Spleen (tissue), 11 donors: Measurements from ENCODE around the gene DDX11. TPM values are rescaled to one million over a fixed set of nuclear protein-coding genes. Genes with fewer than 3 reads are reported as not detected.
A peak's percentile ranks its signal among the peaks of the same experiment; 100 is the strongest.
"Not testable (repeated sequence)": the region's sequence is repeated elsewhere in the genome, so short reads cannot be mapped to it uniquely, and the experiment has no call there.

ENCODE experiments used
- DNase-seq: peaks from one replicate; pipeline ENCODE4 v3.0.0-alpha.2; 2020
- H3K27ac ChIP-seq, 8 donors: fragments of 200-600 bp; sonication (generic) in 7 of 8; 1 replicate in 4 of 8; 2 replicates in 4 of 8; pipeline versions ENCODE4 v1.5.0 to v1.8.0; 2016 to 2021; ENCODE audit warnings: inconsistent platforms in 4 of 8, mild to moderate bottlenecking in 4 of 8, moderate library complexity in 1 of 8
- H3K27me3 ChIP-seq, 7 donors: fragments of 200-600 bp; sonication (generic) in 6 of 7; replicated peaks in 1 of 7; 1 replicate in 4 of 7; 2 replicates in 3 of 7; pipeline versions ENCODE4 v1.5.0 to v1.8.0; 2016 to 2021; ENCODE audit warnings: inconsistent platforms in 3 of 7, mild to moderate bottlenecking in 1 of 7
- H3K36me3 ChIP-seq, 6 donors: fragments of 200-600 bp; sonication (generic) in 5 of 6; 1 replicate in 4 of 6; 2 replicates in 2 of 6; pipeline versions ENCODE4 v1.5.0 to v1.8.0; 2016 to 2021; ENCODE audit warnings: inconsistent platforms in 2 of 6
- H3K4me1 ChIP-seq, 6 donors: fragments of 200-600 bp; sonication (generic) in 5 of 6; 1 replicate in 3 of 6; 2 replicates in 3 of 6; pipeline versions ENCODE4 v1.5.0 to v1.8.0; 2016 to 2021; ENCODE audit warnings: inconsistent platforms in 3 of 6
- H3K4me3 ChIP-seq, 8 donors: fragments of 200-600 bp; sonication (generic) in 7 of 8; 1 replicate in 4 of 8; 2 replicates in 4 of 8; pipeline versions ENCODE4 v1.5.0 to v1.8.0; 2016 to 2021; ENCODE audit warnings: inconsistent platforms in 4 of 8, mild to moderate bottlenecking in 4 of 8, moderate library complexity in 2 of 8
- H3K9me3 ChIP-seq, 8 donors: fragments of 200-600 bp; sonication (generic) in 7 of 8; 1 replicate in 4 of 8; 2 replicates in 4 of 8; pipeline versions ENCODE4 v1.5.0 to v1.8.0; 2016 to 2021; ENCODE audit warnings: inconsistent platforms in 4 of 8
- POLR2A ChIP-seq, 3 donors: fragments of 450-650 bp; IDR thresholded peaks; one replicate each; pipeline ENCODE4 v1.5.1; 2017; ENCODE audit warnings: antibody characterized with exemption in 3 of 3, mild to moderate bottlenecking in 1 of 3
- POLR2AphosphoS5 ChIP-seq, 3 donors: sonication (generic); formaldehyde crosslinking; IDR thresholded peaks; one replicate each; pipeline ENCODE4 v1.5.1; 2017; ENCODE audit warnings: antibody characterized with exemption in 3 of 3
- WGBS, 5 donors: extraction: QIAGEN DNeasy Blood & Tissue Kit in 3 of 5; methylation state at CpG; one replicate each; pipeline versions ENCODE4 v1.1.5 to v1.1.7; 2013 to 2018; 5-methylcytosine and 5-hydroxymethylcytosine counted together
- intact Hi-C: fragments of 100-400 bp; cut with DNase I; formaldehyde crosslinking; loops from one replicate; pipeline ENCODE4 v1.15.0; 2023; ENCODE audit warnings: low total_unique reads
- polyA plus RNA-seq, 3 donors: library from polyadenylated mRNA; stranded (reverse); fragments of 200-250 nt; gene quantifications; one replicate each; pipeline ENCODE4 v1.2.1, GENCODE V29; 2013
- total RNA-seq, 7 donors: library from RNA; depleted of rRNA in 3 of 7; stranded (reverse); fragments of >200 nt in 3 of 7; fragmentation: NEBNext Ultra II Directional in 4 of 7; extraction: Animal tissue kit (Norgen Biotek cat#: 25700) in 4 of 7; gene quantifications; one replicate each; pipeline versions ENCODE4 v1.1.0 to v1.2.1, GENCODE V29; 2016 to 2021
- TF ChIP-seq, protein P1 (sequence below), 11 experiments: fragments of 200-600 bp in 7 of 11; fragments of 450-650 bp in 4 of 11; sonication (generic) in 4 of 11; IDR thresholded peaks in 8 of 11; conservative IDR thresholded peaks in 3 of 11; 1 replicate in 7 of 11; 2 replicates in 4 of 11; pipeline versions ENCODE4 v1.4.0 to v1.8.0; 2016 to 2021; ENCODE audit warnings: antibody characterized with exemption in 11 of 11, inconsistent platforms in 4 of 11, mild to moderate bottlenecking in 1 of 11
- donor health status: healthy with polysubstance abuse.
- donor health status: DM: no; HTN: no; CAD: no; lungs with moderate emphysema.
- donor health status: DM: no; HTN: no; CAD: no.
- donor health status: Bipolar disorder and iron deficiency.
- donor health status: healthy.
- donor health status: DM: no; HTN: no; CAD: no.
- donor health status: DM: yes; HTN: yes; CAD: no.

DDX11 gene
- total and polyA plus RNA-seq, 10 donors, result 13.3 to 66.7 (median 34.0) TPM

DNA sequence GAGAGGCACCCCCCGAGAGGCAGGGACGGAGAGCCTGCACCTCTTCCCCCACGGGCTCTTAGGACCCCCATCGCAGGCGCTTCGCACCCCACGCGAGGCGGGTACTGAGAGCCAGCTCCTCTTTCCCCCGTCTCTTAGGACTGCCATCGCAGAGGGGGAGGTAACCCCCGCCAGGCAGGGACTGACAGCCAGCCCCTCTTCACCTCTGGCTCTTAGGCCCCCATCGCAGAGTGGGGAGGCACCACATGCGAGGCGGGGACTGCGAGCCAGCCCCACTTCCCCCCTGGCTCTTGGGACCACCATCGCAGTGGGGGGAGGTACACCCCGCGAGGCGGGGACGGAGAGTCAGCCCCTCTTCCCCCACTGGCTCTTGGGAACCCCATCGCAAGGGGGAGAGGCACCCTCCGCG lies 46.1 kb downstream of the DDX11 start:
- intact Hi-C loops, result no loop called here
- H3K27ac ChIP-seq, result no peak overlapping the region
- peaks cover 0 to 44% (median 25%) of the 10 kb centered on the region in 7 donors for H3K27me3 ChIP-seq
- DNase-seq, result no peak
- no peak for TF ChIP-seq POLR2A (IDR thresholded peaks at IDR 0.05)
- no peak for TF ChIP-seq POLR2AphosphoS5 (IDR thresholded peaks at IDR 0.05)
- TF ChIP-seq, protein P1, sequence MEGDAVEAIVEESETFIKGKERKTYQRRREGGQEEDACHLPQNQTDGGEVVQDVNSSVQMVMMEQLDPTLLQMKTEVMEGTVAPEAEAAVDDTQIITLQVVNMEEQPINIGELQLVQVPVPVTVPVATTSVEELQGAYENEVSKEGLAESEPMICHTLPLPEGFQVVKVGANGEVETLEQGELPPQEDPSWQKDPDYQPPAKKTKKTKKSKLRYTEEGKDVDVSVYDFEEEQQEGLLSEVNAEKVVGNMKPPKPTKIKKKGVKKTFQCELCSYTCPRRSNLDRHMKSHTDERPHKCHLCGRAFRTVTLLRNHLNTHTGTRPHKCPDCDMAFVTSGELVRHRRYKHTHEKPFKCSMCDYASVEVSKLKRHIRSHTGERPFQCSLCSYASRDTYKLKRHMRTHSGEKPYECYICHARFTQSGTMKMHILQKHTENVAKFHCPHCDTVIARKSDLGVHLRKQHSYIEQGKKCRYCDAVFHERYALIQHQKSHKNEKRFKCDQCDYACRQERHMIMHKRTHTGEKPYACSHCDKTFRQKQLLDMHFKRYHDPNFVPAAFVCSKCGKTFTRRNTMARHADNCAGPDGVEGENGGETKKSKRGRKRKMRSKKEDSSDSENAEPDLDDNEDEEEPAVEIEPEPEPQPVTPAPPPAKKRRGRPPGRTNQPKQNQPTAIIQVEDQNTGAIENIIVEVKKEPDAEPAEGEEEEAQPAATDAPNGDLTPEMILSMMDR (IDR thresholded peaks at IDR 0.05 in 8 of 11, conservative IDR thresholded peaks at IDR 0.05 in 3 of 11), result no peak
- no peaks in the 10 kb centered on the region for H3K9me3 ChIP-seq
- WGBS, 5 donors, result 0 to 92% (median 12%) methylated on average over 2 to 24 of the region's 24 CpGs
- peaks cover 3 to 34% (median 23%) of the 10 kb centered on the region in 6 donors for H3K4me1 ChIP-seq
- H3K4me3 ChIP-seq, result peak overlapping the region in 2 of 8 donors; percentile 23 to 41
- no peaks in the 10 kb centered on the region for H3K36me3 ChIP-seq

DNA sequence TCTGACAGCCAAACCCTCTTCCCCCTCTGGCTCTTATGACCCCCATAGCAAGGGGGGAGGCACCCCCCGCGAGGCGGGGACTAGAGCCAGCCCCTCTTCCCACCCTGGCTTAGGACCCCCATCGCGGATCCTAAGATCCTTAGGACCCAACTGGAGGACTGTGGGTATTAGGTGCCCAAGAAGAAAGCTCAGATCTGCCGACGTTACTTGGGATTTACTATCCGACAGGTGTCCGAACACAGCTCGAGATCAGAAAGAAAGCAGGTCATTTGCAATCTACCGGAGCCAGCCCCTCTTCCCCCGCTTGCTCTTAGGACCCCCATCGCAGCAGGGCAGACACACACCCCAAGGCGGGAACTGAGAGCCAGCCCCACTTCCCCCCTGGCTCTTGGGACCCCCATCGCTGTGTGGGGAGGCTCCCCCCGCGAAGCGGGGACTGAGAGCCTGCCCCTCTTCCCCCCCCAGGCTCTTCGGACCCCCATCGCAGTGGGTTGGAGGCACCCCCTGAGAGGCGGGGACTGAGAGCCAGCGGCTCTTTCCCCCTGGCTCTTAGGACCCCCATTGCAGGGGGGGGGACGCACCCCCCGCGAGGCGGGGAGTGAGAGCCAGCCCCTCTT lies 46.8 kb downstream of the DDX11 start:
- no peak overlapping the region for H3K4me3 ChIP-seq
- WGBS, 5 donors, result 27 to 90% (median 60%) methylated on average over 2 to 26 of the region's 26 CpGs
- intact Hi-C loops, result no loop called here
- no peaks in the 10 kb centered on the region for H3K9me3 ChIP-seq
- peaks cover 0 to 39% (median 25%) of the 10 kb centered on the region in 7 donors for H3K27me3 ChIP-seq
- H3K36me3 ChIP-seq, result no peaks in the 10 kb centered on the region
- no peak overlapping the region for H3K27ac ChIP-seq
- DNase-seq, result no peak
- peaks cover 3 to 34% (median 23%) of the 10 kb centered on the region in 6 donors for H3K4me1 ChIP-seq
- no peak for TF ChIP-seq POLR2A (IDR thresholded peaks at IDR 0.05)
- no peak for TF ChIP-seq POLR2AphosphoS5 (IDR thresholded peaks at IDR 0.05)
- TF ChIP-seq, protein P1 (IDR thresholded peaks at IDR 0.05 in 8 of 11, conservative IDR thresholded peaks at IDR 0.05 in 3 of 11), result no peak

DNA sequence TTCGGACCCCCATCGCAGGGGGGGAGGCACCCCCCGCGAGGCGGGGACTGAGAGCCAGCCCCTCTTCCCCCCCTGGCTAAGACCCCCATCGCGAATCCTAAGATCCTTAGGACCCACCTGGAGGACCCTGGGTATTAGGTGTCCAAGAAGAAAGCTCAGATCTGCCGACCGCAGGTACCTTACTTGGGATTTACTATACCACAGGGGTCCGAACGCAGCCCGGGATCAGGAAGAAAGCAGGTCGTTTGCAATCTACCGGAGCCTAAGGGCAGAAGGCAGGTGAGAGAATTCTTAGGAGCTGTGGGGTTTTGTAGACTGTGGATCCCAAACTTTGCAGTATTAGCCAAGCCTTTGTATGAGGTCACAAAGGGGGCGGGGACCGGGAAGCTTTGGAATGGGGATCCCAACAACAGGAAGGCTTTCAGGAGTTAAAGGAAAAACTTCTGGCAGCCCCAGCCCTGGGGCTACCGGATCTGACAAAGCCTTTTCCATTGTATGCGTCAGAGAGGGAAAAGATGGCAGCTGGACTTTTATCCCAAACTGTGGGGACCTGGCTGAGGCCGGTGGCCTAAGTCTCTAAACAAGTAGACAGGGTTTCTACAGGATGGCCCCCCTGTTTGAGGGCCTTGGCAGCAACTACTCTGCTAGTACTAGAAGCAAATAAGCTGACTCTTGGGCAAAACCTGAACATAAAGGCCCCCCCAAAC lies 47.5 kb downstream of the DDX11 start:
- H3K9me3 ChIP-seq, DNase-seq, H3K27ac ChIP-seq, H3K4me3 ChIP-seq, H3K36me3 ChIP-seq, intact Hi-C loops: not testable (repeated sequence)
- 60 to 73% (median 66%) methylated on average over 13 to 19 of the region's 19 CpGs for WGBS, 5 donors
- Histone ChIP-seq H3K4me1 (peaks cover 3 to 34% (median 23%) of the 10 kb centered on the region in 6 donors), H3K27me3 (peaks cover 0 to 39% (median 25%) of the 10 kb centered on the region in 7 donors)

DNA sequence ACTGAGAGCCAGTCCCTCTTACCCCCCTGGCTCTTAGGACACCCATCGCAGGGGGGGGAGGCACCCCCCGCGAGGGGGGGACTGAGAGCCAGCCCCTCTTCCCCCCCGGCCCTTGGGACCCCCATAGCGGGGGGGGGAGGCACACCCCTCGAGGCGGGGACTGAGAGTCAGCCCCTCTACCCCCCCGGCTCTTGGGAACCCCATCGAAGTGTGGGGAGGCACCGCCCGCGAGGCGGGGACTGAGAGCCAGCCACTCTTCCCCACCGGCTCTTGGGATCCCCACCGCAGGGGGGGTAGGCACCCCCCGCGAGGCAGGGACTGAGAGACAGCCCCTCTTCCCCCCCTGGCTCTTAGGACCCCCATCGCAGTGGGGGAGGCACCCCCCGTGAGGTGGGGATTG lies 48.8 kb downstream of the DDX11 start:
- Histone ChIP-seq H3K36me3 (no peaks in the 10 kb centered on the region), H3K9me3 (no peaks in the 10 kb centered on the region), H3K27me3 (peaks cover 0 to 26% (median 19%) of the 10 kb centered on the region in 7 donors), H3K4me1 (peaks cover 3 to 25% (median 17%) of the 10 kb centered on the region in 6 donors), H3K4me3 (no peak overlapping the region), H3K27ac (no peak overlapping the region)
- DNase-seq, result no peak
- TF ChIP-seq POLR2A (IDR thresholded peaks at IDR 0.05) (no peak), POLR2AphosphoS5 (IDR thresholded peaks at IDR 0.05) (no peak)
- TF ChIP-seq, protein P1 (IDR thresholded peaks at IDR 0.05 in 8 of 11, conservative IDR thresholded peaks at IDR 0.05 in 3 of 11), result no peak
- 67 to 89% (median 83%) methylated on average over 3 to 16 of the region's 19 CpGs for WGBS, 5 donors
- intact Hi-C loops, result no loop called here

DNA sequence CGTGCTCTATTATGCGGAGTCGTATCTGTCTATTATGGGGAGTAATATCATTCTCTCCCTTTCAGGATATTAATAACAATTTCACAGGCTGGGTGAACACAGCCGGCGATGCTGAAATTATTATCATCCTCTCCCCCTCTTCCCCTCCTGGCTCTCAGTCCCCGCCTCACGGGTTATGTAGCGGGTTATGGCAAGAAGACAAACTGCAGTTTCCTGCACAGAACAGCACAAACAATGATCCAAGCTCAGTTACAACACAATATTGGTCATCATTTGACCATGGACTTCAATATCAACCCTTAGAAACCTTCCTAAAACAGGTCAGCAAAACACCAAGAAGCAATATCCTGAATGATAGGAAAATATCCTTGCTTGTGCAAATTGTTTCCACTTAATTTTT lies 50.5 kb downstream of the DDX11 start:
- H3K4me1 ChIP-seq, H3K36me3 ChIP-seq, DNase-seq, H3K27me3 ChIP-seq, H3K4me3 ChIP-seq, H3K9me3 ChIP-seq, H3K27ac ChIP-seq, intact Hi-C loops: not testable (repeated sequence)
- 28 to 54% (median 37%) methylated on average over 8 of the region's 8 CpGs for WGBS, 5 donors

DNA sequence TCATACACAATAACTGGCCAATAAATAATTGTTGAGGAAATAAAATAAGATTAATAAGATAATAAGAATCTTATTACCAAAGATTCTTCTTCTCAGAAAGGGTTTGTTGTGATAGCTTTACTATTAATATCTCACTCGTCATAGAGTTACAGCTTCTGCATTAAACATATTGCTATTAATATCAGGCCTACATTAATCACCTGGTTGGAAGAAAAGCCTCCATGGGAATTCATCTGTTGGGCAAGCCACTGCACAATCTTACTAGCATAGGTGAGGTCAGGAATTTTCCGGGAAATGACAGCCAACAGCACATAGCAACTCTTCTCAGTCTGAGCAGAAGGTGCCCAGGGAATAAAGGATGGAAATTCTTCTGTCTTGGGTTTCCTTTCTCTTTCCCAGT lies 51.5 kb downstream of the DDX11 start:
- H3K4me1 ChIP-seq, intact Hi-C loops, H3K27ac ChIP-seq, DNase-seq, H3K27me3 ChIP-seq, H3K9me3 ChIP-seq, H3K4me3 ChIP-seq, H3K36me3 ChIP-seq: not testable (repeated sequence)
- WGBS, 5 donors, result 85 to 98% (median 93%) methylated on average over 2 of the region's 2 CpGs

DNA sequence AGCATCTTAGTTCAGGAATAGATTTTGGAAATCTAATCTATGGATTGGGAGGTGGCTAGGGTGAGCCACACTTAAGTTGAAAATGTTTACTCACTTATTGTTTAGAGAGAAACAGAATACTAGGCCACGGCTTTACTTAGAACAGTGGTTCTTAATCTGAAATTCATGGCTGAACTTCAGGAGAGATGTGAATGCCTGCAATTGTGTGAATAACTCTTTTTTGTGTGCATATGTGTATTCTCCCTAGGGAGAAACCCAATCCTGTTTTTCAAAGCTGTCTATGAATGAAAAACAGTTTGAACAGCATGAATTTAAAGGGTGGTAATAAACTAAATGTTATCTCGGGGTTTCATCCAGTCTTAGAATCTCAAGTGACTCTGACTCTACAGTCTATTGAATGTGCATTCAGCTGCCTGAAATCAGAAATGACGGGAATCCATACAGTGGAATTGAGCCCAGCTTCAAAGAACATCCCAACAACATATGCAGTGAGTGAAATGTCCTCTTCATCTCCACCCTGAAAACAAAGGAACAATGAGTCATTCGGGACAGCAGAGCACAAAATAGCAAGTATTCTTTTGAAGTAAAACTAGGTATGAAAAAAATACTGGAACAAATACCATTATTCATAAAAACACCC lies 53.7 kb downstream of the DDX11 start:
- H3K9me3 ChIP-seq, H3K36me3 ChIP-seq, intact Hi-C loops, H3K4me1 ChIP-seq, H3K27me3 ChIP-seq, H3K4me3 ChIP-seq, DNase-seq, H3K27ac ChIP-seq: not testable (repeated sequence)
- WGBS, 5 donors, result 51 to 95% (median 81%) methylated on average over 2 of the region's 4 CpGs
